HEK293T (cell line): Measurements from ENCODE around the gene DLG4.

Source experiments
- CTCF ChIA-PET: fragments of 350-600 bp; formaldehyde crosslinking; extraction: SDS; loops from one replicate; lab custom pipeline; 2021; ENCODE audit warnings: antibody characterized with exemption, inconsistent platforms; lab: Yijun Ruan, JAX
- POLR2A ChIA-PET: fragments of 350-600 bp; formaldehyde crosslinking; extraction: SDS; loops from one replicate; lab custom pipeline; 2020; ENCODE audit warnings: antibody characterized with exemption, inconsistent platforms; lab: Yijun Ruan, JAX
- DNase-seq: peaks from one replicate; pipeline ENCODE4 v3.0.0; 2012; ENCODE audit warnings: mixed read lengths; ENCODE audit errors: extremely low spot score
- ARNT ChIP-seq: fragments of 450-650 bp; IDR thresholded peaks from 2 replicates; pipeline ENCODE4 v1.6.1; 2017; ENCODE audit warnings: mild to moderate bottlenecking
- BHLHE40 ChIP-seq: fragments of 450-650 bp; IDR thresholded peaks from 2 replicates; pipeline ENCODE4 v1.6.1; 2016; ENCODE audit warnings: mild to moderate bottlenecking, moderate library complexity, borderline replicate concordance
- CTBP1 ChIP-seq: fragments of 450-650 bp; IDR thresholded peaks from 2 replicates; pipeline ENCODE4 v1.6.1; 2016; ENCODE audit warnings: borderline replicate concordance
- ELF4 ChIP-seq: fragments of 450-650 bp; IDR thresholded peaks from 2 replicates; pipeline ENCODE4 v1.6.1; 2017; ENCODE audit warnings: antibody characterized with exemption
- FOXA1 ChIP-seq: fragments of 450-650 bp; IDR thresholded peaks from 2 replicates; pipeline ENCODE4 v1.6.1; 2016; ENCODE audit warnings: mild to moderate bottlenecking
- FOXK2 ChIP-seq: fragments of 450-650 bp; IDR thresholded peaks from 2 replicates; pipeline ENCODE4 v1.6.1; 2016; ENCODE audit warnings: mild to moderate bottlenecking
- FOXM1 ChIP-seq: fragments of 450-650 bp; IDR thresholded peaks from 2 replicates; pipeline ENCODE4 v1.6.1; 2017; ENCODE audit warnings: mild to moderate bottlenecking, borderline replicate concordance
- HDGF ChIP-seq: fragments of 450-650 bp; IDR thresholded peaks from 2 replicates; pipeline ENCODE4 v1.6.1; 2017; ENCODE audit warnings: antibody characterized with exemption, borderline replicate concordance
- L3MBTL2 ChIP-seq: fragments of 450-650 bp; conservative IDR thresholded peaks from 2 replicates; pipeline ENCODE4 v1.6.1; 2016; ENCODE audit warnings: mild to moderate bottlenecking
- LEF1 ChIP-seq: fragments of 450-650 bp; IDR thresholded peaks from 2 replicates; pipeline ENCODE4 v1.6.1; 2017; ENCODE audit warnings: mild to moderate bottlenecking, borderline replicate concordance
- NFRKB ChIP-seq: fragments of 450-650 bp; IDR thresholded peaks from 2 replicates; pipeline ENCODE4 v1.6.1; 2016; ENCODE audit warnings: mild to moderate bottlenecking, moderate library complexity
- PKNOX1 ChIP-seq: fragments of 450-650 bp; IDR thresholded peaks from 2 replicates; pipeline ENCODE4 v1.6.1; 2016
- SP1 ChIP-seq: fragments of 450-650 bp; IDR thresholded peaks from 2 replicates; pipeline ENCODE4 v1.6.1; 2017
- SUZ12 ChIP-seq: fragments of 450-650 bp; IDR thresholded peaks from 2 replicates; pipeline ENCODE4 v1.6.1; 2016; ENCODE audit warnings: mild to moderate bottlenecking
- TARDBP ChIP-seq: fragments of 450-650 bp; IDR thresholded peaks from 2 replicates; pipeline ENCODE4 v1.6.1; 2016
- ZNF384 ChIP-seq: fragments of 450-650 bp; IDR thresholded peaks from 2 replicates; pipeline ENCODE4 v1.6.1; 2016

Gene DLG4

GRCh38 chr17:7237761-7238419, 18.3 kb upstream of the DLG4 start:
- ChIA-PET POLR2A (interaction anchor here (1.1 to 9.7 kb wide), 4 partner anchors 12 to 71 kb away, joined by 3 to 166 read pairs (median 32); partner anchors contain the start of genes ACADVL, CTDNEP1, DLG4 and ELP5), CTCF (no interaction called here)
- TF ChIP-seq LEF1 (no peak), FOXA1 (no peak), PKNOX1 (no peak), ZNF384 (no peak), ELF4 (no peak), CTBP1 (no peak), BHLHE40 (no peak), HDGF (no peak), L3MBTL2 (no peak)
- peak; percentile 38 for DNase-seq

- ChIA-PET POLR2A (interaction anchor here (1.1 to 9.7 kb wide), 3 partner anchors 13 to 71 kb away, joined by 3 to 166 read pairs (median 52); partner anchors contain the start of genes ACADVL, CTDNEP1, DLG4 and ELP5), CTCF (no interaction called here)
- no peak for DNase-seq
- TF ChIP-seq SUZ12, result no peak
Measured at GRCh38 chr17:7237266-7237760, 17.7 kb upstream of the DLG4 start.

- CTCF ChIA-PET, result interaction anchor here (0.9 kb wide), 1 partner anchor 16 kb away, joined by 4 read pairs; no protein-coding TSS in a partner anchor
- TF ChIP-seq TARDBP, result no peak
- TF ChIP-seq PKNOX1, result no peak
- TF ChIP-seq ELF4, result no peak
- TF ChIP-seq BHLHE40, result no peak
- no peak for TF ChIP-seq SUZ12
- no peak for TF ChIP-seq L3MBTL2
- no peak for TF ChIP-seq SP1
- TF ChIP-seq LEF1, result no peak
- TF ChIP-seq ARNT, result no peak
- TF ChIP-seq ZNF384, result no peak
- TF ChIP-seq HDGF, result no peak
- TF ChIP-seq CTBP1, result no peak
- TF ChIP-seq FOXK2, result no peak
- TF ChIP-seq FOXM1, result no peak
- no peak for TF ChIP-seq NFRKB
- POLR2A ChIA-PET, result interaction anchor here (9.7 kb wide), 1 partner anchor 15 kb away, joined by 166 read pairs; the partner anchor contains the start of genes ACADVL and DLG4
- DNase-seq, result no peak
Measured at GRCh38 chr17:7236808-7237207, 17.2 kb upstream of the DLG4 start.

GRCh38 chr17:7235693-7236665, 16.3 kb upstream of the DLG4 start:
- CTCF ChIA-PET, result interaction anchor here (0.9 kb wide), 1 partner anchor 15 kb away, joined by 4 read pairs; no protein-coding TSS in a partner anchor
- TF ChIP-seq LEF1, result no peak
- no peak for TF ChIP-seq BHLHE40
- TF ChIP-seq SP1, result no peak
- TF ChIP-seq PKNOX1, result no peak
- TF ChIP-seq NFRKB, result no peak
- TF ChIP-seq TARDBP, result no peak
- no peak for TF ChIP-seq L3MBTL2
- no peak for TF ChIP-seq FOXA1
- TF ChIP-seq ELF4, result no peak
- TF ChIP-seq HDGF, result no peak
- TF ChIP-seq CTBP1, result no peak
- no peak for TF ChIP-seq ZNF384
- TF ChIP-seq SUZ12, result no peak
- DNase-seq, result no peak
- POLR2A ChIA-PET, result interaction anchor here (0.9 to 9.7 kb wide), 2 partner anchors 14 to 20 kb away, joined by 4 to 166 read pairs; partner anchors contain the start of genes ACADVL and DLG4

- ChIA-PET CTCF (no interaction called here), POLR2A (interaction anchor here (1.5 to 9.7 kb wide), 4 partner anchors 9 to 95 kb away, joined by 3 to 166 read pairs (median 5); partner anchors contain the start of genes ACADVL, DLG4, GABARAP and NEURL4)
- TF ChIP-seq FOXA1 (no peak), ARNT (no peak), L3MBTL2 (peak; percentile 87), NFRKB (no peak), PKNOX1 (no peak), HDGF (no peak), CTBP1 (no peak), BHLHE40 (no peak), FOXK2 (no peak)
Measured at GRCh38 chr17:7234083-7234951, 14.7 kb upstream of the DLG4 start, which contains the start of gene DVL2. Gene DVL2, minus strand, starts transcription at chr17:7234517. Its CDS starts 255 bp downstream, at chr17:7234262.

More at GRCh38 chr17:7234083-7234951, 14.7 kb upstream of the DLG4 start, which contains the start of gene DVL2:
- peak; percentile 91 for DNase-seq
